Endothelial cell (in vitro differentiated cells): Measurements from ENCODE around the gene SLC49A4. TPM values are rescaled to one million over a fixed set of nuclear protein-coding genes. Genes with fewer than 3 reads are reported as not detected.
A peak's percentile ranks its signal among the peaks of the same experiment; 100 is the strongest.

ENCODE experiments used
- DNase-seq: peaks from one replicate; pipeline ENCODE4 v3.0.0; 2021; ENCODE audit warnings: low spot score
- H3K27ac Mint-ChIP-seq: one replicate; pipeline ENCODE4 v1.8.0; 2021; ENCODE audit warnings: mixed read lengths, inconsistent platforms; ENCODE audit not compliant: unreplicated experiment
- H3K27me3 Mint-ChIP-seq: one replicate; pipeline ENCODE4 v1.8.0; 2021; ENCODE audit warnings: mild to moderate bottlenecking, moderate library complexity, mixed read lengths, inconsistent platforms; ENCODE audit not compliant: unreplicated experiment
- H3K36me3 Mint-ChIP-seq: one replicate; pipeline ENCODE4 v1.8.0; 2021; ENCODE audit warnings: mild to moderate bottlenecking, low read depth, mixed read lengths, inconsistent platforms; ENCODE audit not compliant: unreplicated experiment
- H3K4me1 Mint-ChIP-seq: one replicate; pipeline ENCODE4 v1.8.0; 2021; ENCODE audit warnings: mild to moderate bottlenecking, mixed read lengths, inconsistent platforms; ENCODE audit not compliant: unreplicated experiment
- H3K4me3 Mint-ChIP-seq: one replicate; pipeline ENCODE4 v1.8.0; 2021; ENCODE audit warnings: mild to moderate bottlenecking, mixed read lengths, inconsistent platforms; ENCODE audit not compliant: unreplicated experiment
- H3K9me3 Mint-ChIP-seq: one replicate; pipeline ENCODE4 v1.8.0; 2021; ENCODE audit warnings: mixed read lengths, inconsistent platforms; ENCODE audit not compliant: unreplicated experiment
- total RNA-seq: library from RNA; stranded (reverse); fragmentation: NEBNext Ultra II Directional; extraction: Animal tissue kit (Norgen Biotek cat#: 25700); gene quantifications from one replicate; pipeline ENCODE4 v1.2.1, GENCODE V29; 2021; ENCODE audit not compliant: unreplicated experiment
- TF ChIP-seq, protein P1 (sequence below): fragments of 200-600 bp; sonication (generic); IDR thresholded peaks from one replicate; pipeline ENCODE4 v1.5.0; 2021; ENCODE audit warnings: antibody characterized with exemption; ENCODE audit not compliant: unreplicated experiment

Gene SLC49A4
- total RNA-seq, 1 donor from 2014 or later: 10.2 TPM

GRCh38 chr3:122794483-122794778, 438 bp upstream of the SLC49A4 start:
- H3K4me3 Mint-ChIP-seq: peak overlapping the region; percentile 94
- peak overlapping the region; percentile 98 for H3K27ac Mint-ChIP-seq
- no peak for DNase-seq
- H3K36me3 Mint-ChIP-seq: no peaks in the 10 kb centered on the region
- H3K9me3 Mint-ChIP-seq: no peaks in the 10 kb centered on the region
- peaks cover 4% of the 10 kb centered on the region for H3K27me3 Mint-ChIP-seq
- H3K4me1 Mint-ChIP-seq: peaks cover 11% of the 10 kb centered on the region
- TF ChIP-seq, protein P1, sequence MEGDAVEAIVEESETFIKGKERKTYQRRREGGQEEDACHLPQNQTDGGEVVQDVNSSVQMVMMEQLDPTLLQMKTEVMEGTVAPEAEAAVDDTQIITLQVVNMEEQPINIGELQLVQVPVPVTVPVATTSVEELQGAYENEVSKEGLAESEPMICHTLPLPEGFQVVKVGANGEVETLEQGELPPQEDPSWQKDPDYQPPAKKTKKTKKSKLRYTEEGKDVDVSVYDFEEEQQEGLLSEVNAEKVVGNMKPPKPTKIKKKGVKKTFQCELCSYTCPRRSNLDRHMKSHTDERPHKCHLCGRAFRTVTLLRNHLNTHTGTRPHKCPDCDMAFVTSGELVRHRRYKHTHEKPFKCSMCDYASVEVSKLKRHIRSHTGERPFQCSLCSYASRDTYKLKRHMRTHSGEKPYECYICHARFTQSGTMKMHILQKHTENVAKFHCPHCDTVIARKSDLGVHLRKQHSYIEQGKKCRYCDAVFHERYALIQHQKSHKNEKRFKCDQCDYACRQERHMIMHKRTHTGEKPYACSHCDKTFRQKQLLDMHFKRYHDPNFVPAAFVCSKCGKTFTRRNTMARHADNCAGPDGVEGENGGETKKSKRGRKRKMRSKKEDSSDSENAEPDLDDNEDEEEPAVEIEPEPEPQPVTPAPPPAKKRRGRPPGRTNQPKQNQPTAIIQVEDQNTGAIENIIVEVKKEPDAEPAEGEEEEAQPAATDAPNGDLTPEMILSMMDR: no peak

- TF ChIP-seq, protein P1: no peak
- H3K27ac Mint-ChIP-seq: no peak overlapping the region
- DNase-seq: no peak
- H3K36me3 Mint-ChIP-seq: no peaks in the 10 kb centered on the region
- peaks cover 4% of the 10 kb centered on the region for H3K27me3 Mint-ChIP-seq
- peak overlapping the region; percentile 83 for H3K4me3 Mint-ChIP-seq
- no peaks in the 10 kb centered on the region for H3K9me3 Mint-ChIP-seq
- H3K4me1 Mint-ChIP-seq: peaks cover 11% of the 10 kb centered on the region
Measured at GRCh38 chr3:122795674-122796195, 866 bp downstream of the SLC49A4 start.

DNA sequence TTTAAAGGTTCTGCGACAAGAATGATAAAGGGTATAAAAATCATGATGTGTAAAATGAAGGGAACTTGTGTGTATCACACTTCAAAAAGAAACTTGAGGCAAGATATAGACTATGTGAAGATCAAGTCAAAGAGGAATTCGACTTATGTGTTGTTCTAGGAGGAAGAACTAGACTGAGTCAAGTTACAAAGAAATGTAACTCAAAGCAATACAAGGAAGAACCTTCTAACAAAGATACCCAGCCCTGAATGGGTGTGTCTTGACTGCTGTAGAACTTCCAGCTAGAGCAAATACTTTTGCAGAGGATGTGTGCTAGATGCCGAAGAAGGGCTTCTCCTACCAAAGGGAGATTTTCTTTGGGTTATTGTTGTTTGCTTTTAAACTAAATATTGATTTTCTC, 2.4 kb downstream of the SLC49A4 start:
- Mint-ChIP-seq H3K4me1 (peaks cover 11% of the 10 kb centered on the region), H3K27me3 (peaks cover 6% of the 10 kb centered on the region), H3K4me3 (no peak overlapping the region), H3K36me3 (no peaks in the 10 kb centered on the region), H3K27ac (no peak overlapping the region), H3K9me3 (no peaks in the 10 kb centered on the region)
- TF ChIP-seq, protein P1: no peak
- no peak for DNase-seq

- peaks cover 5% of the 10 kb centered on the region for H3K4me1 Mint-ChIP-seq
- peaks cover 2% of the 10 kb centered on the region for H3K27me3 Mint-ChIP-seq
- no peaks in the 10 kb centered on the region for H3K9me3 Mint-ChIP-seq
- no peak for DNase-seq
- TF ChIP-seq, protein P1: no peak
- H3K4me3 Mint-ChIP-seq: no peak overlapping the region
- peaks cover 3% of the 10 kb centered on the region for H3K36me3 Mint-ChIP-seq
- H3K27ac Mint-ChIP-seq: no peak overlapping the region
Measured at GRCh38 chr3:122799322-122799721, 4.5 kb downstream of the SLC49A4 start.

GRCh38 chr3:122800031-122800430, 5.2 kb downstream of the SLC49A4 start:
- H3K9me3 Mint-ChIP-seq: no peaks in the 10 kb centered on the region
- H3K4me3 Mint-ChIP-seq: no peak overlapping the region
- peaks cover 2% of the 10 kb centered on the region for H3K27me3 Mint-ChIP-seq
- TF ChIP-seq, protein P1: no peak
- no peak overlapping the region for H3K27ac Mint-ChIP-seq
- H3K4me1 Mint-ChIP-seq: peaks cover 5% of the 10 kb centered on the region
- H3K36me3 Mint-ChIP-seq: peaks cover 3% of the 10 kb centered on the region
- DNase-seq: no peak
